Calu3 (cell line): ENCODE measurements around the gene SCAANT1. TPM values are rescaled to one million over a fixed set of nuclear protein-coding genes. Genes with fewer than 3 reads are reported as not detected.

ENCODE experiments used
- BruUV-seq: library from RNA; stranded (reverse); fragments of 400-500 nt; replicated peaks from 2 replicates; lab custom pipeline; 2021; lab: Mats Ljungman, UMichigan
- CTCF ChIA-PET: fragments of 300-600 bp; sonication (Branson Sonifier 250); formaldehyde crosslinking; loops from one replicate; lab custom pipeline; 2022; ENCODE audit warnings: antibody characterized with exemption; lab: Charles Lee
- DNase-seq: peaks from one replicate; pipeline ENCODE4 v3.0.0; 2022
- H3K27ac Mint-ChIP-seq: one replicate; pipeline ENCODE4 v1.8.0; 2022; ENCODE audit warnings: mixed read lengths; ENCODE audit not compliant: unreplicated experiment
- H3K27me3 Mint-ChIP-seq: one replicate; pipeline ENCODE4 v1.8.0; 2022; ENCODE audit warnings: mixed read lengths; ENCODE audit not compliant: unreplicated experiment
- H3K36me3 Mint-ChIP-seq: one replicate; pipeline ENCODE4 v1.8.0; 2022; ENCODE audit warnings: mild to moderate bottlenecking, moderate library complexity, mixed read lengths; ENCODE audit not compliant: insufficient read depth, unreplicated experiment
- H3K4me1 Mint-ChIP-seq: one replicate; pipeline ENCODE4 v1.8.0; 2022; ENCODE audit warnings: mild to moderate bottlenecking, low read depth, mixed read lengths; ENCODE audit not compliant: unreplicated experiment
- H3K4me3 Mint-ChIP-seq: one replicate; pipeline ENCODE4 v1.8.0; 2022; ENCODE audit warnings: mild to moderate bottlenecking, low read depth, moderate library complexity, mixed read lengths; ENCODE audit not compliant: unreplicated experiment
- H3K9me3 Mint-ChIP-seq: one replicate; pipeline ENCODE4 v1.8.0; 2022; ENCODE audit warnings: low read depth, mixed read lengths; ENCODE audit not compliant: unreplicated experiment
- intact Hi-C: fragments of 100-400 bp; cut with micrococcal nuclease; formaldehyde crosslinking; loops from one replicate; pipeline ENCODE4 v1.10.0; 2022; ENCODE audit not compliant: unreplicated experiment
- total RNA-seq: library from RNA; stranded (reverse); gene quantifications from 2 replicates; pipeline ENCODE4 v1.2.3, GENCODE V29; 2022
- TF ChIP-seq, protein P1 (sequence below): fragments of 200-600 bp; IDR thresholded peaks from one replicate; pipeline ENCODE4 v1.8.0; 2022; ENCODE audit warnings: antibody characterized with exemption; ENCODE audit not compliant: unreplicated experiment

Gene SCAANT1
- total RNA-seq, 1 experiment from 2014 or later, result not detected

DNA sequence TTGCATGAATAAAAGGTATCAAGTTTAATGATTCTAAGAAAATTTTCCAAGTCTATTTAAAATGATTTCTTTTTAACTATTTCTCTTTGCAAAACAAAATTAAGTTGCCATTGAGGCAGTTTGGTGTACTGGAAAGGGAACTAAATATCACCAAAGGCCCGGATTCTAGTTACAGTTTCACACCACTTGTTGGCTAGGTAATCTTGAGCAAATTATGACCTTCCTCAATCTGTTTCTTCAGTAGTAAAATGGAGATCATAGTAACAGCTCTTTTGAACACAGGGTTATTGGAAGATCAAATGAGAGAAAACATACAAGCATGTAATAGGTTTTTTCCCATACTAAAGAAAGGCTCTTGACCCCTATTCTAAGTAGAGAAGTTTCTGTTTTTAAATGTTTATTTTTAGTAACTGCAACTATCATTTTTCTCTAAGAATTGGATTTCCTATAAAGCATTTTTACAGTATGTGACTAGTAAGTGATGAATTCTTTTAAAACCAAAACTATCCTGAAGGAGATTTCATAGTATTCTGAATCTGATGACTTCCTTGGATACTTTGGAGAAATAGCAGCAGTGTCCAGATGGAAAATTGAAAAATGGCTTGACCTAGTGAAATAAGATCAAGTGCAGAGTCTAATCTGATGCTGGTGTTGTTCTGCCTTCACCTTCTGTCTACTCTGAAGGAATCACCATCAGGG is 15.7 kb downstream of the SCAANT1 start:
- no peak for DNase-seq
- no peaks in the 10 kb centered on the region for H3K27me3 Mint-ChIP-seq
- no peak overlapping the region for H3K4me3 Mint-ChIP-seq
- no peak overlapping the region for H3K27ac Mint-ChIP-seq
- intact Hi-C loops, result no loop called here
- TF ChIP-seq, protein P1, sequence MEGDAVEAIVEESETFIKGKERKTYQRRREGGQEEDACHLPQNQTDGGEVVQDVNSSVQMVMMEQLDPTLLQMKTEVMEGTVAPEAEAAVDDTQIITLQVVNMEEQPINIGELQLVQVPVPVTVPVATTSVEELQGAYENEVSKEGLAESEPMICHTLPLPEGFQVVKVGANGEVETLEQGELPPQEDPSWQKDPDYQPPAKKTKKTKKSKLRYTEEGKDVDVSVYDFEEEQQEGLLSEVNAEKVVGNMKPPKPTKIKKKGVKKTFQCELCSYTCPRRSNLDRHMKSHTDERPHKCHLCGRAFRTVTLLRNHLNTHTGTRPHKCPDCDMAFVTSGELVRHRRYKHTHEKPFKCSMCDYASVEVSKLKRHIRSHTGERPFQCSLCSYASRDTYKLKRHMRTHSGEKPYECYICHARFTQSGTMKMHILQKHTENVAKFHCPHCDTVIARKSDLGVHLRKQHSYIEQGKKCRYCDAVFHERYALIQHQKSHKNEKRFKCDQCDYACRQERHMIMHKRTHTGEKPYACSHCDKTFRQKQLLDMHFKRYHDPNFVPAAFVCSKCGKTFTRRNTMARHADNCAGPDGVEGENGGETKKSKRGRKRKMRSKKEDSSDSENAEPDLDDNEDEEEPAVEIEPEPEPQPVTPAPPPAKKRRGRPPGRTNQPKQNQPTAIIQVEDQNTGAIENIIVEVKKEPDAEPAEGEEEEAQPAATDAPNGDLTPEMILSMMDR, result no peak
- no TSS peak for BruUV-seq
- H3K9me3 Mint-ChIP-seq, result no peaks in the 10 kb centered on the region
- no peaks in the 10 kb centered on the region for H3K36me3 Mint-ChIP-seq
- CTCF ChIA-PET, result no interaction called here
- peaks cover 9% of the 10 kb centered on the region for H3K4me1 Mint-ChIP-seq

DNA sequence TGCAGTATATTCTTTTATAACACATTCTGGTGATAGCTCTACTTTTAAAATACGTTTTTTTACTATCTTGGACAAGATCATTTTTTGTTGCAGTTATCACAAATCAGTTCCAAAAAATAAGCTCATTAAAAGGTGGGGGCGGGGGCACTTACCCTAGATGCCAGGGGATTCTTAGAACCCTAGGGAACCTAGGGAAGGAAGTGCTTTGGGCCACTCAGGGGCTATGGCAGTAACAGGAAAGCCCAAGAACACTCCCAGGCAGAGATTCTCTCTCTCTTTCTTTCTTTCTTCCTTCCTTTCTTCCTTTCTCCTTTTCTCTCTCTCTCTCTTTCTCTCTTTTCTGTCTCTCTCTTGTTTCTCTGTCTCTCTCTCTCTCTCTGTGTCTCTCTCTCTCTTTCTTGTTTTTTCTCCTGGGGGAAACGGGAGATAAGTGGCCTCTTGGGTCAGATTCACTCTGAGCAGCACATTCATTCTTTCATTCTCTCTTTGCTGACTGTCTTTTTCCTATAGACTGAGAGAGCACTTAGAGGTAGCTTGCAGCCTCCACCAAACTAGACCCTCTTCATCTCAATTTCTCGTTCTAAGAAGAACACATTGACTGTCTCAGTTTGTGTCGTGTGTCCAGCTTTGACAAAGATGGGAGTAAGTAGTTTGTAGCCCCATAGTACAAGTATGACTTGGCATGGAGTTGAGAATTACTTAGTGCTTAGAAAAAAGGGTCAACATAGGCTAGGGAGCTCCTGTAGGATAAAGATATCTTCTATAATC is 16.6 kb downstream of the SCAANT1 start:
- intact Hi-C loops, result no loop called here
- BruUV-seq, result no TSS peak
- TF ChIP-seq, protein P1, result no peak
- H3K36me3 Mint-ChIP-seq, result no peaks in the 10 kb centered on the region
- no peaks in the 10 kb centered on the region for H3K27me3 Mint-ChIP-seq
- CTCF ChIA-PET, result no interaction called here
- H3K27ac Mint-ChIP-seq, result no peak overlapping the region
- no peak overlapping the region for H3K4me3 Mint-ChIP-seq
- no peak for DNase-seq
- no peaks in the 10 kb centered on the region for H3K9me3 Mint-ChIP-seq
- peaks cover 7% of the 10 kb centered on the region for H3K4me1 Mint-ChIP-seq

DNA sequence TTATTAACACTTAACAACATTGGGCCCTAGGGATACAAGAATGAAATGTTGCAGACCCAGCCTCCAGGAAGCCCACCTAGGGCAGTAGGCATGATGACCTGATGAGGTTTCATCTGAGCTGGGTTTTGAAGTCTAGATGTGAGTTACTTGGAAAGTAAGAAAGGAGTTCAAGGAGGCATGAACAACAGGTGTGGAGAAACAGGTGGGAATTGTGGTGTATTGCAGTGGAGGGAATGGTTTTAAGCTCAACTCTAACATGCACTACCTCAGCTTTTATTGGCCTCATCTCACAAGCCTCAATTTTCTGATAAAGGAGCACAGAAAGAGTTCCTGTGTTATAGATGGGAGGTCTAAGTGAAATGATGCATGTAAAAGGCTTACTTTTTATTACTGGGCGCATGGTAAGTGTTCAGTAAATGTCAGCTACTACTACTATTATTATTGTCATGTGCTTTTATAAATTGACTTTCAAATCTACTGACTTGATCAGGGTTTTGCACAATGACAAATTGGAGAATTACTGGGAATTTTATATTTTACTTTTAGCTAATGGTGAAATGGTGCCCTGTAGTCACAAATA is 19.3 kb downstream of the SCAANT1 start:
- Mint-ChIP-seq H3K36me3 (no peaks in the 10 kb centered on the region), H3K27ac (no peak overlapping the region), H3K4me3 (no peak overlapping the region), H3K9me3 (no peaks in the 10 kb centered on the region), H3K27me3 (no peaks in the 10 kb centered on the region), H3K4me1 (no peaks in the 10 kb centered on the region)
- intact Hi-C loops, result no loop called here
- TF ChIP-seq, protein P1, result no peak
- no peak for DNase-seq
- CTCF ChIA-PET, result no interaction called here
- no TSS peak for BruUV-seq

DNA sequence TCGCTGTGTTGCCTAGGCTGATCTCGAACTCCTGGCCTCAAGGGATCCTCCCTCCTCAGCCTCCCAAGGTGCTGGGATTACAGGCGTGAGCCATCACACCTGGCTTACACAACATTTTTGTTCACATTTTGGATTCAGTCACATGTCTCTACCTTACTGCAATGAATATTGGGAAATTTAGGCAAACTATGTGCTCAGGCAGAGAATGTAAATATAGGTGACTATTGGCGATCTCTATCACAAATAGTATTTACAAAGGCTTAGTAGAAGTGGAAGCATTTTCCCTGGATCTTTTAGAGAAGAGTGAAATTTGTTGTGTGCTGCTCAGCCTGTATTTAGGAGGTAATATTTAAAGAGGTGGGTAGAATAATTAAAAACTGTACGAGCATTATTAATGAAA is 20.7 kb downstream of the SCAANT1 start:
- H3K4me3 Mint-ChIP-seq, result no peak overlapping the region

More for the DNA sequence above, 20.7 kb downstream of the SCAANT1 start:
- CTCF ChIA-PET, result no interaction called here
- no TSS peak for BruUV-seq
- no peaks in the 10 kb centered on the region for H3K27me3 Mint-ChIP-seq
- H3K27ac Mint-ChIP-seq, result no peak overlapping the region
- no peaks in the 10 kb centered on the region for H3K4me1 Mint-ChIP-seq
- intact Hi-C loops, result no loop called here
- H3K36me3 Mint-ChIP-seq, result no peaks in the 10 kb centered on the region
- no peaks in the 10 kb centered on the region for H3K9me3 Mint-ChIP-seq
- TF ChIP-seq, protein P1, result no peak
- no peak for DNase-seq
